Spleen (tissue), 11 donors: ENCODE measurements around the gene CTAG1B. TPM values are rescaled to one million over a fixed set of nuclear protein-coding genes. Genes with fewer than 3 reads are reported as not detected.

Experiments
- DNase-seq: peaks from one replicate; pipeline ENCODE4 v3.0.0-alpha.2; 2020
- H3K27ac ChIP-seq, 8 donors: fragments of 200-600 bp; sonication (generic) in 7 of 8; 1 replicate in 4 of 8; 2 replicates in 4 of 8; pipeline versions ENCODE4 v1.5.0 to v1.8.0; 2016 to 2021; ENCODE audit warnings: inconsistent platforms in 4 of 8, mild to moderate bottlenecking in 4 of 8, moderate library complexity in 1 of 8
- H3K27me3 ChIP-seq, 7 donors: fragments of 200-600 bp; sonication (generic) in 6 of 7; replicated peaks in 1 of 7; 1 replicate in 4 of 7; 2 replicates in 3 of 7; pipeline versions ENCODE4 v1.5.0 to v1.8.0; 2016 to 2021; ENCODE audit warnings: inconsistent platforms in 3 of 7, mild to moderate bottlenecking in 1 of 7
- H3K36me3 ChIP-seq, 6 donors: fragments of 200-600 bp; sonication (generic) in 5 of 6; 1 replicate in 4 of 6; 2 replicates in 2 of 6; pipeline versions ENCODE4 v1.5.0 to v1.8.0; 2016 to 2021; ENCODE audit warnings: inconsistent platforms in 2 of 6
- H3K4me1 ChIP-seq, 6 donors: fragments of 200-600 bp; sonication (generic) in 5 of 6; 1 replicate in 3 of 6; 2 replicates in 3 of 6; pipeline versions ENCODE4 v1.5.0 to v1.8.0; 2016 to 2021; ENCODE audit warnings: inconsistent platforms in 3 of 6
- H3K4me3 ChIP-seq, 8 donors: fragments of 200-600 bp; sonication (generic) in 7 of 8; 1 replicate in 4 of 8; 2 replicates in 4 of 8; pipeline versions ENCODE4 v1.5.0 to v1.8.0; 2016 to 2021; ENCODE audit warnings: inconsistent platforms in 4 of 8, mild to moderate bottlenecking in 4 of 8, moderate library complexity in 2 of 8
- H3K9me3 ChIP-seq, 8 donors: fragments of 200-600 bp; sonication (generic) in 7 of 8; 1 replicate in 4 of 8; 2 replicates in 4 of 8; pipeline versions ENCODE4 v1.5.0 to v1.8.0; 2016 to 2021; ENCODE audit warnings: inconsistent platforms in 4 of 8
- CTCF ChIP-seq, 11 experiments: fragments of 200-600 bp in 7 of 11; fragments of 450-650 bp in 4 of 11; sonication (generic) in 4 of 11; IDR thresholded peaks in 8 of 11; conservative IDR thresholded peaks in 3 of 11; 1 replicate in 7 of 11; 2 replicates in 4 of 11; pipeline versions ENCODE4 v1.4.0 to v1.8.0; 2016 to 2021; ENCODE audit warnings: antibody characterized with exemption in 11 of 11, inconsistent platforms in 4 of 11, mild to moderate bottlenecking in 1 of 11
- POLR2A ChIP-seq, 3 donors: fragments of 450-650 bp; IDR thresholded peaks; one replicate each; pipeline ENCODE4 v1.5.1; 2017; ENCODE audit warnings: antibody characterized with exemption in 3 of 3, mild to moderate bottlenecking in 1 of 3
- POLR2AphosphoS5 ChIP-seq, 3 donors: sonication (generic); formaldehyde crosslinking; IDR thresholded peaks; one replicate each; pipeline ENCODE4 v1.5.1; 2017; ENCODE audit warnings: antibody characterized with exemption in 3 of 3
- WGBS, 5 donors: extraction: QIAGEN DNeasy Blood & Tissue Kit in 3 of 5; methylation state at CpG; one replicate each; pipeline versions ENCODE4 v1.1.5 to v1.1.7; 2013 to 2018; 5-methylcytosine and 5-hydroxymethylcytosine counted together
- intact Hi-C: fragments of 100-400 bp; cut with DNase I; formaldehyde crosslinking; loops from one replicate; pipeline ENCODE4 v1.15.0; 2023; ENCODE audit warnings: low total_unique reads
- polyA plus RNA-seq, 3 donors: library from polyadenylated mRNA; stranded (reverse); fragments of 200-250 nt; gene quantifications; one replicate each; pipeline ENCODE4 v1.2.1, GENCODE V29; 2013
- total RNA-seq, 7 donors: library from RNA; depleted of rRNA in 3 of 7; stranded (reverse); fragments of >200 nt in 3 of 7; fragmentation: NEBNext Ultra II Directional in 4 of 7; extraction: Animal tissue kit (Norgen Biotek cat#: 25700) in 4 of 7; gene quantifications; one replicate each; pipeline versions ENCODE4 v1.1.0 to v1.2.1, GENCODE V29; 2016 to 2021
- donor health status: healthy with polysubstance abuse.
- donor health status: DM: no; HTN: no; CAD: no; lungs with moderate emphysema.
- donor health status: DM: no; HTN: no; CAD: no.
- donor health status: Bipolar disorder and iron deficiency.
- donor health status: healthy.
- donor health status: DM: no; HTN: no; CAD: no.
- donor health status: DM: yes; HTN: yes; CAD: no.

Gene CTAG1B
- total and polyA plus RNA-seq, 10 donors = not detected

GRCh38 chrX:154596290-154596929 is 22.7 kb downstream of the CTAG1B start:
- H3K27ac ChIP-seq = no peak overlapping the region
- no peak overlapping the region for H3K4me3 ChIP-seq
- H3K9me3 ChIP-seq = peaks cover 0 to 4% (median 0%) of the 10 kb centered on the region in 8 donors
- peaks cover 0 to 6% (median 0%) of the 10 kb centered on the region in 7 donors for H3K27me3 ChIP-seq
- no peak for DNase-seq
- no peaks in the 10 kb centered on the region for H3K4me1 ChIP-seq
- WGBS, 5 donors = 3 to 32% (median 11%) methylated on average over 2 to 3 of the region's 3 CpGs
- intact Hi-C loops = no loop called here
- TF ChIP-seq CTCF (IDR thresholded peaks at IDR 0.05 in 8 of 11, conservative IDR thresholded peaks at IDR 0.05 in 3 of 11) (no peak), POLR2A (IDR thresholded peaks at IDR 0.05) (no peak), POLR2AphosphoS5 (IDR thresholded peaks at IDR 0.05) (no peak)
- H3K36me3 ChIP-seq = no peaks in the 10 kb centered on the region

GRCh38 chrX:154595559-154596249 is 23.4 kb downstream of the CTAG1B start:
- intact Hi-C loops = no loop called here
- 50 to 68% (median 58%) methylated on average over 2 of the region's 2 CpGs for WGBS, 5 donors
- H3K4me3 ChIP-seq = no peak overlapping the region
- no peak for TF ChIP-seq POLR2AphosphoS5 (IDR thresholded peaks at IDR 0.05)
- no peak for TF ChIP-seq CTCF (IDR thresholded peaks at IDR 0.05 in 8 of 11, conservative IDR thresholded peaks at IDR 0.05 in 3 of 11)
- no peak for TF ChIP-seq POLR2A (IDR thresholded peaks at IDR 0.05)
- no peak for DNase-seq
- peaks cover 0 to 5% (median 0%) of the 10 kb centered on the region in 8 donors for H3K9me3 ChIP-seq
- no peaks in the 10 kb centered on the region for H3K36me3 ChIP-seq
- H3K4me1 ChIP-seq = no peaks in the 10 kb centered on the region
- no peaks in the 10 kb centered on the region for H3K27me3 ChIP-seq
- no peak overlapping the region for H3K27ac ChIP-seq

- no peak for DNase-seq
- Histone ChIP-seq H3K27ac (no peak overlapping the region), H3K4me1 (no peaks in the 10 kb centered on the region), H3K9me3 (peaks cover 0 to 5% (median 0%) of the 10 kb centered on the region in 8 donors), H3K4me3 (no peak overlapping the region), H3K36me3 (no peaks in the 10 kb centered on the region), H3K27me3 (no peaks in the 10 kb centered on the region)
- intact Hi-C loops = no loop called here
- 63 to 98% (median 72%) methylated on average over 4 of the region's 4 CpGs for WGBS, 5 donors
- TF ChIP-seq CTCF (IDR thresholded peaks at IDR 0.05 in 8 of 11, conservative IDR thresholded peaks at IDR 0.05 in 3 of 11) = no peak
- no peak for TF ChIP-seq POLR2A (IDR thresholded peaks at IDR 0.05)
- no peak for TF ChIP-seq POLR2AphosphoS5 (IDR thresholded peaks at IDR 0.05)
Observed at GRCh38 chrX:154594491-154594890, 24.6 kb downstream of the CTAG1B start.

- DNase-seq = no peak
- no peaks in the 10 kb centered on the region for H3K27me3 ChIP-seq
- 79 to 95% (median 84%) methylated on average over 5 of the region's 5 CpGs; no CpG with 5 or more reads in 1 of the 5 donors for WGBS, 5 donors
- H3K4me1 ChIP-seq = no peaks in the 10 kb centered on the region
- TF ChIP-seq POLR2A (IDR thresholded peaks at IDR 0.05) = no peak
- no peak for TF ChIP-seq POLR2AphosphoS5 (IDR thresholded peaks at IDR 0.05)
- TF ChIP-seq CTCF (IDR thresholded peaks at IDR 0.05 in 8 of 11, conservative IDR thresholded peaks at IDR 0.05 in 3 of 11) = no peak
- no peak overlapping the region for H3K4me3 ChIP-seq
- no peaks in the 10 kb centered on the region for H3K36me3 ChIP-seq
- no peak overlapping the region for H3K27ac ChIP-seq
- H3K9me3 ChIP-seq = peaks cover 0 to 5% (median 0%) of the 10 kb centered on the region in 8 donors
- intact Hi-C loops = no loop called here
Observed at GRCh38 chrX:154593201-154593600, 25.9 kb downstream of the CTAG1B start.
